HFFc6 (cell line): ENCODE measurements around the gene UBE2G1. TPM values are rescaled to one million over a fixed set of nuclear protein-coding genes. Genes with fewer than 3 reads are reported as not detected.
A peak's percentile ranks its signal among the peaks of the same experiment; 100 is the strongest.
"Not testable (repeated sequence)": the region's sequence is repeated elsewhere in the genome, so short reads cannot be mapped to it uniquely, and the experiment has no call there.

Experiments used
- DNase-seq: peaks from one replicate; pipeline ENCODE4 v3.0.0-alpha.2; 2018
- H3K27ac Mint-ChIP-seq: 2 replicates; pipeline ENCODE4 v1.8.0; 2020; ENCODE audit warnings: mild to moderate bottlenecking, mixed read lengths
- H3K27me3 Mint-ChIP-seq: 2 replicates; pipeline ENCODE4 v1.8.0; 2021; ENCODE audit warnings: mild to moderate bottlenecking, moderate library complexity, mixed read lengths; ENCODE audit not compliant: insufficient read depth
- H3K36me3 Mint-ChIP-seq: 2 replicates; pipeline ENCODE4 v1.8.0; 2021; ENCODE audit warnings: low read depth, mixed read lengths
- H3K4me1 Mint-ChIP-seq: 2 replicates; pipeline ENCODE4 v1.8.0; 2020; ENCODE audit warnings: low read depth, mixed read lengths
- H3K4me3 Mint-ChIP-seq: 2 replicates; pipeline ENCODE4 v1.8.0; 2020; ENCODE audit warnings: mild to moderate bottlenecking, moderate library complexity, mixed read lengths
- H3K9me3 Mint-ChIP-seq: 2 replicates; pipeline ENCODE4 v1.8.0; 2020; ENCODE audit warnings: mild to moderate bottlenecking, mixed read lengths
- total RNA-seq, 6 experiments: library from RNA; stranded (reverse); fragmentation: NEBNext Ultra II Directional; extraction: Animal tissue kit (Norgen Biotek cat#: 25700); gene quantifications; 2 replicates in 1 of 6; 3 replicates in 5 of 6; pipeline ENCODE4 v1.2.3, GENCODE V29; 2021
- TF ChIP-seq, protein P1 (sequence below): fragments of 200-600 bp; sonication (generic); IDR thresholded peaks from 2 replicates; pipeline ENCODE4 v1.5.0; 2021; ENCODE audit warnings: antibody characterized with exemption, mild to moderate bottlenecking

The UBE2G1 gene
- total RNA-seq, 6 experiments from 2014 or later: 56.3 to 73.1 (median 62.6) TPM

DNA sequence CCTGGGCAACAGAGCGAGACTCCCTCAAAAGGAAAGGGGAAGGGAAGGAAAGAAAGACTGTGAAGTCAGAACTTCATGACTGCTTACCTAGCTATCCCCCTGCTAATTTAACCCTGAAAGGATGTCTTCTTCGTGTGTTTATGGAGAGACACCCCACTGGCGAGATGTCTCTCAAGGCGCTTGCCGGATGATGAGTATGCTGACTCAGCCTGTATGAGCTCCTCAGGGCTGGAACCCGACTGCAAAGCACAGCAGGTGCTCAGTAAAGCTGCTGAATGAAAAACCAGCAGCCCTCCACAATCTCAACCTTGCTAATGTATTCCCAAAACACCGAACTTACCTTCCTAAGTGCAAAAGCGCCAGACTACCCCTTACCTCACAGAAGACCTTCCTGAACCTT is 105.0 kb downstream of the UBE2G1 start:
- TF ChIP-seq, protein P1, sequence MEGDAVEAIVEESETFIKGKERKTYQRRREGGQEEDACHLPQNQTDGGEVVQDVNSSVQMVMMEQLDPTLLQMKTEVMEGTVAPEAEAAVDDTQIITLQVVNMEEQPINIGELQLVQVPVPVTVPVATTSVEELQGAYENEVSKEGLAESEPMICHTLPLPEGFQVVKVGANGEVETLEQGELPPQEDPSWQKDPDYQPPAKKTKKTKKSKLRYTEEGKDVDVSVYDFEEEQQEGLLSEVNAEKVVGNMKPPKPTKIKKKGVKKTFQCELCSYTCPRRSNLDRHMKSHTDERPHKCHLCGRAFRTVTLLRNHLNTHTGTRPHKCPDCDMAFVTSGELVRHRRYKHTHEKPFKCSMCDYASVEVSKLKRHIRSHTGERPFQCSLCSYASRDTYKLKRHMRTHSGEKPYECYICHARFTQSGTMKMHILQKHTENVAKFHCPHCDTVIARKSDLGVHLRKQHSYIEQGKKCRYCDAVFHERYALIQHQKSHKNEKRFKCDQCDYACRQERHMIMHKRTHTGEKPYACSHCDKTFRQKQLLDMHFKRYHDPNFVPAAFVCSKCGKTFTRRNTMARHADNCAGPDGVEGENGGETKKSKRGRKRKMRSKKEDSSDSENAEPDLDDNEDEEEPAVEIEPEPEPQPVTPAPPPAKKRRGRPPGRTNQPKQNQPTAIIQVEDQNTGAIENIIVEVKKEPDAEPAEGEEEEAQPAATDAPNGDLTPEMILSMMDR: no peak
- Mint-ChIP-seq H3K36me3 (peaks cover 40% of the 10 kb centered on the region), H3K27ac (no peak overlapping the region), H3K4me3 (peak overlapping the region; percentile 50; the same call in 1 of the 2 replicates), H3K4me1 (peaks cover 46% of the 10 kb centered on the region), H3K9me3 (peaks cover 27% of the 10 kb centered on the region), H3K27me3 (peaks cover 8% of the 10 kb centered on the region; the same call in 1 of the 2 replicates)
- DNase-seq: no peak

DNA sequence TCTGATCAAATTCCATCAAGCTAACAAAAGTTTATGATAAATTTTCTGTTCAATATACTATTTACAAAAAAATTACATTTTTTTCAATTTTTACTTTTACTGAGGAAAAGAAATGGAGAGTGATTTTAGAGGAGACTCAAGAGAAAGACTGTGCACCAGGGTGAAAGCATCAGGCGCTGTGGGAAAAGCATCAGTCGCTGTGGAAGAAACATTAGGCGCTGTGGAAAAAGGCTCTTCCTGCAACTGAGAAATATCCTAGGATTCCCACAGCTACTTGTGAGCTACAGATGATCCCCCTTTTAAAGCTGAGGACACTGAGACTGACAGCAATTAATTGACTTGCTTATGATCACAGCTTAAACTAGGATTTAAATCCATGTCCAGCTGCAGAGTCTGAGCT is 107.6 kb downstream of the UBE2G1 start:
- H3K9me3 Mint-ChIP-seq: peaks cover 27% of the 10 kb centered on the region
- TF ChIP-seq, protein P1: no peak
- H3K27ac Mint-ChIP-seq: no peak overlapping the region
- peaks cover 30% of the 10 kb centered on the region for H3K4me1 Mint-ChIP-seq
- peaks cover 49% of the 10 kb centered on the region for H3K36me3 Mint-ChIP-seq
- peaks cover 3% of the 10 kb centered on the region; the same call in 1 of the 2 replicates for H3K27me3 Mint-ChIP-seq
- H3K4me3 Mint-ChIP-seq: no peak overlapping the region
- DNase-seq: no peak

DNA sequence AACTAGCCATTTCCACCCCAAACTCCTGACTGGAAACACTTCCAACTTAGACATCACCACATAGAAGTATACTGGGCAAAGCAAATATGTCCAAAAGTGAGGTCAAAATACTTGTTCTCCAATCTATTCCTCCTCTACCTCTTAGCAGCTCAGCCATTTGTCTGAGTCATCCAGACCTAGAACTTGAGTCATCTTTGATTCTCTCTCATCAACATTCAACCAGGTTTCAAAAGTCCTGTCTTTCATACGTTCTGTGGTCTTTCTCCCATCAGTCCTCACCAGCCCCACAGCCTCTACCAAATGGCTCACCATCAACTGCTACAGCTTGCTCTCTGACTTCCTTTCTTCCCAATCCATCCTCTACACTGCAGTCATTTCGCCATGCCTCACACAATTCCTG is 109.5 kb downstream of the UBE2G1 start:
- H3K27me3 Mint-ChIP-seq: peaks cover 1% of the 10 kb centered on the region
- no peak overlapping the region; the same call in 1 of the 2 replicates for H3K27ac Mint-ChIP-seq
- peaks cover 54% of the 10 kb centered on the region for H3K36me3 Mint-ChIP-seq
- H3K4me1 Mint-ChIP-seq: peaks cover 28% of the 10 kb centered on the region
- TF ChIP-seq, protein P1: no peak
- no peak overlapping the region for H3K4me3 Mint-ChIP-seq
- peaks cover 27% of the 10 kb centered on the region for H3K9me3 Mint-ChIP-seq
- DNase-seq: no peak

DNA sequence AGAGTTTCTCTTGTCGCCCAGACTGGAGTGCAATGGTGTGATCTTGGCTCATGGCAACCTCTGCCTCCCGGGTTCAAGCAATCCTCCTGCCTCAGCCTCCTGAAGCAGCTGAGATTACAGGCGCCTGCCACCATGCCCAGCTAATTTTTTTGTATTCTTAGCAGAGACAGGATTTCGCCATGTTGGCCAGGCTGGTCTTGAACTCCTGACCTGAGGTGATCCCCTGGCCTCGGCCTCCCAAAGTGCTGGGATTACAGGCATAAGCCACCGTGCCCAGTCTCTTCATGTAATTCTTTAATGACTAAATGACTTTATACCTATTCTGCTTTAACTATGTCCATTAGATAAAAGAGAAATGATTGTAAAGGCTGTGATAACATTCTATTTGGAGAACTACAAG is 111.2 kb downstream of the UBE2G1 start:
- H3K4me1 Mint-ChIP-seq: peaks cover 22% of the 10 kb centered on the region
- not testable (repeated sequence) for H3K4me3 Mint-ChIP-seq, H3K27me3 Mint-ChIP-seq, DNase-seq, H3K27ac Mint-ChIP-seq
- H3K9me3 Mint-ChIP-seq: peaks cover 27% of the 10 kb centered on the region
- H3K36me3 Mint-ChIP-seq: peaks cover 40% of the 10 kb centered on the region

DNA sequence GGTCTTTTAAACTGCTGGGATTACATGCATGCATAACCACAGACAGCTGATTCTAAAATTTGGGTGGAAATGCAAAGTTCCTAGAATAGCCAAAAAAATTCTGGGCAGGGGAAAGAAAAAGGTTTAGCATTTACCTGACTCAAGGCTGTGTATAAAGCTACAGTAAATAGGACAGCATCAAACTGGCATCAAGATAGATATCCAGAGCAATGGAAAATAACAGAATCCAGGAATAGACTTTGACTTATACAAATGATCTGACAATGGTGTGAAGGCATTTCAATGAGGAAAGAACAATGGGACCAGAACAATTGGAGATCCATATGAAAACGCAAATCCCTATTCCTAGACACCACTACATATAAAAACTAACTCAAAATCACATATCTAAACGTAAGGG is 115.6 kb downstream of the UBE2G1 start:
- no peaks in the 10 kb centered on the region; the same call in 1 of the 2 replicates for H3K27me3 Mint-ChIP-seq
- H3K36me3 Mint-ChIP-seq: peaks cover 18% of the 10 kb centered on the region
- H3K9me3 Mint-ChIP-seq: no peaks in the 10 kb centered on the region
- peaks cover 31% of the 10 kb centered on the region for H3K4me1 Mint-ChIP-seq
- no peak overlapping the region for H3K27ac Mint-ChIP-seq
- H3K4me3 Mint-ChIP-seq: no peak overlapping the region
- DNase-seq: no peak
- TF ChIP-seq, protein P1: no peak

DNA sequence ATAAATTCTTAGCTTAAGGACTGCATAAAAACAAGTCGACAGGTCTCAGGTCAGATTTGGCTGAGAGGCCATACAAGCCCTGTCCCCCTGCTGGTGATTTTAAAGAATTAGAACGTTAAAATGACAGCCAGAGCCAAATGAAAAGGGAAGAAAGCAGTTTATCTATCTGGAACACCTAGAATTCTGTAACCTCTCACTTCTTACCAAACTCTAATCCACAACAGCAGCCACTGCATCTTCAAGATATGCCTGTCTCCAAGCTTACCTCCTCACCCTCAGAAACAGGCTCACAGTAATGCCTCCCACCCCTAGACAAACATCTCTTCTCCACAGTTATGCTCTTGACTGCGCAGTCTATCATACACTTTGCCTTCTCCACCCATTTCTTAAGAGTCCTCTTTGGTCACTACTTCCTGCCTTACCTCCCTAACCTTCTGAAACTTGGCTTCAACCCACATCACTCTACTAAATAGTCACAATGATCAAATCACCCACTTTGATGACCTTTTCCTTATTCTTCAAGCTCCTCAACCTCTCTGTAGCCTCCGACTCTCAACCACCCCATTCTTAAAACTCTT is 116.9 kb downstream of the UBE2G1 start:
- H3K9me3 Mint-ChIP-seq: no peaks in the 10 kb centered on the region
- no peak overlapping the region for H3K4me3 Mint-ChIP-seq
- peaks cover 13% of the 10 kb centered on the region for H3K36me3 Mint-ChIP-seq
- DNase-seq: no peak
- H3K27me3 Mint-ChIP-seq: no peaks in the 10 kb centered on the region; the same call in 1 of the 2 replicates
- TF ChIP-seq, protein P1: peak; percentile 79
- H3K4me1 Mint-ChIP-seq: peaks cover 31% of the 10 kb centered on the region
- peak overlapping the region; percentile 1; the same call in 1 of the 2 replicates for H3K27ac Mint-ChIP-seq
